Measurements from ENCODE around the gene P2RX4. TPM values are rescaled to one million over a fixed set of nuclear protein-coding genes. Genes with fewer than 3 reads are reported as not detected.
"Not testable (repeated sequence)": the region's sequence is repeated elsewhere in the genome, so short reads cannot be mapped to it uniquely, and the experiment has no call there.

P2RX4 gene
- total and polyA plus RNA-seq, 2 of the 8 experiments (the other 6 are each of a cell fraction or from before 2014, with no cell fraction given) = 9.5 to 12.2 TPM

- DNase-seq (ENCODE audit: low read depth in 1 of 2, low spot score in 2 of 2) (peak; percentile 65 to 91), FAIRE-seq (peak; percentile 79)
- H4K91ac ChIP-seq (replicated peaks; ENCODE audit: insufficient read length, low read length); H2BK15ac ChIP-seq (ENCODE audit: low read length); H3K4me1 ChIP-seq (replicated peaks in 1 of 4; ENCODE audit: control insufficient read depth in 3 of 4, insufficient read depth in 4 of 4, low read length in 3 of 4); H3K23me2 ChIP-seq (ENCODE audit: low read depth, low read length); H2AK5ac ChIP-seq (ENCODE audit: low read depth, low read length); H3K9ac ChIP-seq (replicated peaks in 1 of 4; ENCODE audit: extremely low read depth in 1 of 4, low read depth in 3 of 4, low read length in 3 of 4); H3K4me2 ChIP-seq (ENCODE audit: insufficient read depth in 1 of 2, low read depth in 2 of 2, low read length in 2 of 2); H4K5ac ChIP-seq (ENCODE audit: insufficient read length, low read depth, low read length); H2BK120ac ChIP-seq (replicated peaks; ENCODE audit: low read depth, low read length); H3K4ac ChIP-seq (replicated peaks; ENCODE audit: insufficient read length, low read depth, low read length); H2AFZ ChIP-seq (ENCODE audit: low read length); H3K23ac ChIP-seq (ENCODE audit: insufficient read length); H4K20me1 ChIP-seq (replicated peaks in 1 of 2; ENCODE audit: control insufficient read depth in 1 of 2, insufficient read depth in 2 of 2, low read length in 2 of 2); H2BK5ac ChIP-seq (ENCODE audit: low read depth, low read length); H3K79me1 ChIP-seq (ENCODE audit: low read depth, low read length); H3K27me3 ChIP-seq (replicated peaks in 1 of 4; ENCODE audit: control insufficient read depth in 3 of 4, extremely low read depth in 1 of 4, insufficient read depth in 3 of 4, low read length in 3 of 4); H4K8ac ChIP-seq (ENCODE audit: extremely low read depth, insufficient read depth, low read length); H3K79me2 ChIP-seq (ENCODE audit: control insufficient read depth in 1 of 2, insufficient read depth in 2 of 2, low read length in 2 of 2); H3K14ac ChIP-seq (ENCODE audit: insufficient read length); H3K27ac ChIP-seq (ENCODE audit: low read depth, low read length); H3K36me3 ChIP-seq (ENCODE audit: control insufficient read depth in 2 of 4, insufficient read depth in 4 of 4, low read length in 3 of 4); H2BK20ac ChIP-seq (ENCODE audit: low read length); H3K4me3 ChIP-seq (ENCODE audit: extremely low read depth in 1 of 4, insufficient read depth in 2 of 4, low read depth in 3 of 4, low read length in 4 of 4); H3K56ac ChIP-seq (replicated peaks; ENCODE audit: insufficient read length, low read depth, low read length); H3K18ac ChIP-seq (ENCODE audit: extremely low read depth, low read length); H2BK12ac ChIP-seq (ENCODE audit: low read depth, low read length); H3K9me3 ChIP-seq (ENCODE audit: insufficient read depth in 2 of 2, low read depth in 1 of 2, low read length in 1 of 2): not testable (repeated sequence)
- CTCF ChIA-PET (ENCODE audit: partially characterized antibody) = interaction anchor here (0.7 to 3.5 kb wide), 12 partner anchors 9 to 647 kb away, joined by 3 to 24 read pairs (median 3); no protein-coding TSS in a partner anchor
- POLR2A ChIA-PET (ENCODE audit: partially characterized antibody) = interaction anchor here (1.0 to 1.1 kb wide), 3 partner anchors 9 to 123 kb away, joined by 3 read pairs; no protein-coding TSS in a partner anchor
- WGBS, 2 experiments (ENCODE audit: extremely low coverage in 1 of 2, insufficient coverage in 1 of 2, insufficient read length in 1 of 2, insufficient replicate concordance in 2 of 2, low coverage in 1 of 2, low lambda C conversion rate in 2 of 2, missing lambda C conversion rate in 1 of 2) = 46% methylated on average over 19 of the region's 19 CpGs; no CpG with 5 or more reads in 1 of the 2 experiments
- peak; percentile 72 to 81 for TF ChIP-seq RAD21 (IDR thresholded peaks at IDR 0.05 in 1 of 2, conservative IDR thresholded peaks at IDR 0.05 in 1 of 2; ENCODE audit: low read depth in 2 of 2, low read length in 2 of 2)
- TF ChIP-seq CTCF (IDR thresholded peaks at IDR 0.05; ENCODE audit: control extremely low read depth in 1 of 3, insufficient read depth in 1 of 3, low read depth in 1 of 3, low read length in 3 of 3) = peak; percentile 78 to 95 (median 91)
- 0 out of 2 replicates have a peak, but pooled peaks have one; percentile 17 for TF ChIP-seq TEAD4 (IDR thresholded peaks at IDR 0.05; ENCODE audit: low read depth, low read length)
- 0 out of 2 replicates have a peak, but pooled peaks have one; percentile 22 for TF ChIP-seq SP1 (IDR thresholded peaks at IDR 0.05; ENCODE audit: low read depth, low read length)
- 0 out of 2 replicates have a peak, but pooled peaks have one; percentile 27 for TF ChIP-seq CREB1 (IDR thresholded peaks at IDR 0.05)
These were observed 20.1 kb downstream of the P2RX4 start for GRCh38 chr12:121229826-121230537.
